AML-193 (cell line): ENCODE data around the gene CPO.
"Not testable (repeated sequence)": the region's sequence is repeated elsewhere in the genome, so short reads cannot be mapped to it uniquely, and the experiment has no call there.

Source experiments
- DNase-seq, 2 experiments: peaks; one replicate each; lab custom pipeline; 2025; lab: John Stamatoyannopoulos, UW

CPO gene

DNA sequence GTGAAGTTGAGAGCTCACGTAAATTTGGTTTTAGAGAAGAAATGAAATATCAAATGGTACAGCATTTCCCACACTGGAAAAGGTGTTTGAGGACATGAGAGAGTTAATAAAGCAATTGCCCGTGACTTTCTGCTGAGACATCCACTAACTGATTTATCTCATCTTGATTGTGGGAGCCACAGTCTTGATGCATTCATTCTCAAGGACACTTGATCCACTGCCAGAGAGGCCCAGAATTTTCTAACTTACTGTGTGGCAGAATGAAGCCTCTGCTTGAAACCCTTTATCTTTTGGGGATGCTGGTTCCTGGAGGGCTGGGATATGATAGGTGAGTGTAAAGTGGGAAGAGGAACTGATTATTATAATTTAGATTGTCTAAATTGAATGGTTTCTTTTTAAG lies at the start of gene CPO:
Gene CPO (plus strand): TSS at position 179 of the 400 bp plus-strand sequence. CDS start 82 bp downstream, at position 261.
- DNase-seq = no peak

DNA sequence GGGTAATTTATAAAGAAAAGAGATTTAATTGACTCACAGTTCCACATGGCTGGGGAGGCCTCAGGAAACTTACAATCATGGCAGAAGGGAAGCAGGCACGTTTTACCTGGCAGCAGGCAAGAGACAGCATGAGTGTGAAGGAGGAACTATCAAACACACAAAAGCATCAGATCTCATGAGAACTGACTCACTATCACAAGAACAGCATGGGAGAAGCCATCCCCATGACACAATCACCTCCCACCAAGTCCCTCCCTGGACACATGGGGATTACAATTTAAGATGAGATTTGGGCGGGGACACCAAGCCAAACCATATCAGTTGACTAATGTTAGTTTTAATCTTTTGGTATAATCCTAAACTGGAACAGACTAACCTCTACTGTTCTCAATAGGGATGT lies 49.1 kb upstream of the CPO start:
- no peak for DNase-seq

GRCh38 chr2:206890926-206891325 lies 48.4 kb upstream of the CPO start:
- DNase-seq = no peak

DNA sequence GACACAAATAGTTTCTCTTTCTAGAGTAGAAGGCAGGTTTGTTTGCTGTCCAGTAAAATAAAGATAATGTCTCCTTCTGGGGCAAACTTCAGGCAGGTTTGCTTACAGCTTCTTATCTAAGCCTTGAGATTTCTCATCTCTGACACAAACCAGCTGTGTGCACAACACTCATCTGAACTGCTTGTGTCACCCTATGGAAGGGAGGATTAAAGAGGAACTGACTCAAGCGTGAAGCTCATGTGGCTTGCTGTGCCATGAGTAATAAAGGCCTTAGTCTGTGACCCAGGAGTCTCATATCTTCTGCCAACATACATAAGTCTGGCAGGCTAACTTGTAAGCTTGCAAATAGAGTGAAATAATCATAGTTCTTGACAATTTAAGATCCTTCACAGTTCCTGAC lies 24.2 kb upstream of the CPO start:
- peak; percentile 57 to 80 for DNase-seq

DNA sequence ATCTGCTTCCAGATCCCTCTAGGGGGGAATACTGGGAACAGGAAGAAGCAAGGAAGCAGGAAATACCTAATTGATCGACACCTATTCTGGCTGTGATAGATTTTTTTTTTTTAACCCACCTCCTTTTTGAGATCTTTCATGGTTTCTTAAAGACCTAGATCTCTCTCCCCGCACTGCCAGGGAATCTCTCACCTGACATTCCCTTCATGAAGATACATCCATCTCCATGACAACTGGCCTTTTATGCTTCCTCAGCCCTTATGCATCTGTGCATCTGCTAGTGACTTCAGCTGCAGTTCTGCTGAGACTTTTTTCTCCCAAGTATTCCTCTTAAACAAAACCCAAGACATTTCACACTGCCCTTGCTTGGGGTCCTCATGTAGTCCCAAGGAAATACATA lies 21.1 kb upstream of the CPO start:
- no peak for DNase-seq

DNA sequence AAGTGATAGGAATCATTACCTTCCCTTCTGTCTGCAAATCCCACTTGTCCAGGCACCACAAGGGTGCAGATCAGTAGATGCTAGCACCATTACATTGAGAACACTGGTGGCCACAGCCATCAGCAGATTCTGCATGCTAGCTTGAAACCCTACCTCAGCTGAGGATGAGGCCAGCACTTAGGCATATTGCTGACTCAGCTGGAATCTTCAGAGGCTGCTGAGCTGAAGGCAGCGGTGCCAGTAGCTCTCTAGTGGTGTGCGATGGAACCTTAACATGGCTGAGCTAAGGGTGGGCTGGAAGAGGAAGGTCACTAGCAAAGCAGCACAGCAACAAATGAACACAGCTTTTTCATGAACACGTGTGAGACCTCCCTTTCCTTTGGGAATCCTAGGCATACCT lies 19.0 kb upstream of the CPO start:
- DNase-seq = no peak

GRCh38 chr2:206920951-206921350 lies 18.4 kb upstream of the CPO start:
- DNase-seq = no peak

GRCh38 chr2:206921529-206921928 lies 17.8 kb upstream of the CPO start:
- no peak for DNase-seq

DNA sequence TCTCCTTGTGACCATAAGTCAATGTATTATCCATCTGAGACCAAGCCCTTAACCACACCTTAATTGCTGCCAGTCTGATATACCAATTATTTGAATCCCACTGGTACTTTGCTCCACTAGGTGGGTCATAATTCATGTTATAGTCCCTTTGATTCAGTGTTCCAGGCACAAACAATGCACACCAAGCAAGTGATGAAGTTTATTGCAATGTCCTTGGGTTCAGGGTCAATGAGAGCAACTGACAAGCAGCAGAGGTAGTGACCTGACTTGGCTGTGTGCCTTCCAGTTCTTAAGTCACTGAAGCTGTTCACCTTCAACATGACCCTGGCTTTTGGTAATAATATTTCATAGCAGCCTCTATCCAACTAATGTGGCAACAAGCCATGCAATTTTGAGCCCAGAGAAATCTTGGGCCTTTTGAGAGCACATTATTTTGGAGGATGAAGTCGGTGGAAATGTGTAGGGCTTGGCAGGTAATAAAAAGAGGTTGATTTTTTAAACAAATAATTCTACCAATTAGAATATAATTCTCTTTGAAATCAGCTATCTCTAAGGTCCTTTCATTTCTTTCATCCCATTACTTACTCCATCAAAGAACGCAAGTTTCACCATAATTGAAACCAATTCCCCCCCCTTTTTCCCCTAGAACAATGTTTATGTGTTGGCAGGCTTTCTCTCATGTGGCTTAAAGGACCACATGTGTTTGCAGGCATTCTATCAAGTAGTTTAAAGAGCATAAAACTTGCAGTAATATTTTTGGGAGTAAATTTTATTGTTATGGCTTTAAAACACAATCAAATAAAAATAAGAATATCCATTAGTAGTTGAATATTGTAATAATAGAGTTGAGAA lies 3.1 kb upstream of the CPO start:
- DNase-seq = no peak

DNA sequence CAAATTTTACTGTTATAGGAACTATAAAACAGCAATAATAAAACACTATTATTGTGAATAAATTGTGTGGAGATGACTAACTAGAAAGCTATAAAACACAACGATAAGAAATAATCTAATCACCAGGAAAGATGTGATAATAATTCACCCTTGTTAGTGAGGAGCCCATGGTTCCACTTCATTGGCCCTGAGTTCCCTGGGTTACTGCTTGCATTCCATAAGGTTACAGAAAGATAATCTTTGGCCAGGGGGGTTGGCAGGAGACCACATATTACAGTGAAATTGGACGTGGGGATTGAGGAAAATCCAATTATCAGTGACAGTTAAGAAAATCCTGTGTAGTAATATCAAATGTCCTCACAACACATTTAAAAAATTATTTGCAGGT lies 2.5 kb upstream of the CPO start:
- no peak for DNase-seq

GRCh38 chr2:206937555-206937954 lies 1.8 kb upstream of the CPO start:
- no peak for DNase-seq

DNA sequence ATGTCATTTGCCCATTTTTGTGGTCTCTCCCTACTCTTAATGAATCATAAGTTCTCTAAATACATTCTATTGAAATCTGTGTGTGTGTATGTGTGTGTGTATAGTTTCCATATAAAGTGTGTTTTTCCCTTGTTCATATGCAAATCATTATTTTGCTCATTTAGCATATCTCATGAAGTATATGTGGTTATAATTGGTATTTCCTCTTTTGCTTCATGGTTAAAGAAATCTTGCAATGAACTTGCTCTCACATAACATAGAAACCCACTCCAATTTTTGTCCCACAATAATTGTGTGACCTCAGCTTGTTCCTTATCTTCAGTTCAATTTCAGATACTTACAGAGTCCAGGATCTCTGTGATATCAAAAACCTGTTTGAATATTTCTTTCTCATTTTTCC lies 1.2 kb downstream of the CPO start:
- peak; percentile 1 to 19 for DNase-seq

DNA sequence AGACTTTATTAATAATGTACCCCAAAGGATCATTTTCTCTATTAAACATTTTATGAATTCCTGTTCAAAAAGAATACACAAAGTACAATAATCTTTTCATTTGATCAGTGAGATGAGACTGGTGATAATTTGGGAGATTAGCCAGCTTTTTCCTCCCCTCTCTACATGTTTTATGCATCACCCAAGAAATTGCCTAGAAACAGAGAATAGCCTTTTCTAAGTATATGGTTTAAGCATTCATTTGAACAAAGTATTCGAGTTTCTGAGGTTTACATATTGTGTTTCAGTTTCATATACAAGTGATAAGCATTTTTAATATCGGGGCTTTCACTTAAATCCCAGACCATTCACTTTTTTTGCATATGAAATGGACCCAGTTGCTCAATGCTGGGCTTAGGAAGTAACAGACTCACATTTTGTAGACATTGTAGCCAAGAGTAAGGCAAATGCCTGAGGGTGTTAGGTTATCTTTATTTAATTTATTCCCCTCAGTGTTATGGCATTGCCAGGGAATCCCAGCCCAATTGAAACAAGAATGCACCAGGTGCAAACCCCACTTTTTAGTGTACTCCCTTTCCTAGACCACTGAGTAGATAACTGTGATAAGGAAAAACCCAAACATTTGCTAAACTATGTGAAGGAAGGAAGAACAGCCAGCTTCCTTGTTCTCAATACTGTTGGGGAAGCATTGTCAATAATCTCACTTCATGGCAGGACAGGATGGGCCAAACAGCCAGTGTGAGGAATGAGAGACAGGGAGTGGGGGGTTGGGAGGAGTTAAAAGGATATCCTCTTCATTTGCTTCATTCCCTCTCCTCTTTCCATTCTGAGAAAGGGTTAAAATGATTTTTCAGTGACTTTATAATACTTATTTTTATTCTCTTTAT lies 3.5 kb downstream of the CPO start:
- no peak for DNase-seq

- DNase-seq = not testable (repeated sequence)
Observed at GRCh38 chr2:206953404-206953803, 14.1 kb downstream of the CPO start.

DNA sequence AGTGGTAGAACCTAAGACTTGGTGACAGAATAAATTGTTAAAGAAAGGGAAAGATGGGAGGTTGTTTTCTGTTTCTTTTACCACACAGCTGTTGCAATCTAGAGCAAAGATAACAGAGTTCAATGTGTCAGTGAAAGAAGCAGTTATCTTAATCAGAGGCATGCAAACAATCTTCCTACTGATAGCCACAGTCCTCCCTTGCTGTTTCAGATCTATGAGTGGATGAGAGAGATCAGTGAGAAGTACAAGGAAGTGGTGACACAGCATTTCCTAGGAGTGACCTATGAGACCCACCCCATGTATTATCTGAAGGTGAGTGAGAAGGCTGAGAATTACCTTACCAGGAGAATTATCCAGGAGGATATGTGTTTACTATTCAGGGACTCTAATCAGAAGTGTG lies 15.9 kb downstream of the CPO start:
- DNase-seq = no peak

DNA sequence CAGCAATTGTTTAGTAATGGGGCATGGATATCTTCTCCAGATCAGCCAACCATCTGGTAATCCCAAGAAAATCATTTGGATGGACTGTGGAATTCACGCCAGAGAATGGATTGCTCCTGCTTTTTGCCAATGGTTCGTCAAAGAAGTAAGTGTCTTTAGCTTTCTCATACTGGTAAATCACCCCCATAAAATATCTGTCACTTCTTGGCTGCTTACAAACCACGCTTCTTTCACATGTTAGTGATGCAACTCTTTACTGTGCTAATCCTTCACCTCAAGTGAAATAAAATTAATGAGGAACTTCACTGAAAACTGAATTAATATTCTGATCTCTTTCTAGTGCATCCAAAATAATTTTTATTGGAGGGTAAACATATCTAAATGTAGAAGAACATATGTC lies 18.9 kb downstream of the CPO start:
- peak; percentile 26 to 38 for DNase-seq

DNA sequence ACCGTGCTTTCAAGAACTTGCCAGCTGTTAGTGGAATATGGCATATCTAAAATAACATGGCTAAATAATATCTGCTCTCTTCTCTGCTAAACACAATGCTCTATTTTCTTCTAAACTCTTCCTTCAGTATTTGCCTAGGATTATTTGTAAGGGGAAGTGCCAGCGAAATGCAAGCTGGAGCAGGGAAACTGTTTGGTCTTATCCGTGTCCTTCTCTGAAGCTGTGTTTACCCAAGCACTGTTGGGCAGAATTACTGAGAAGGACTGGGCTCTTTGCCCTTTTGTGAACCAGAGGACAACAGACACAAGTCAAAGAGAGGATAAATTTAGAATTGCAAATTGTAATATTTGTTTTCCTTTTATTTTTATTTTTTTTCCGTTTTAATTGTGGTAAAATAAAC lies 23.6 kb downstream of the CPO start:
- no peak for DNase-seq

GRCh38 chr2:206968134-206969086 lies 29.1 kb downstream of the CPO start:
- DNase-seq = no peak

DNA sequence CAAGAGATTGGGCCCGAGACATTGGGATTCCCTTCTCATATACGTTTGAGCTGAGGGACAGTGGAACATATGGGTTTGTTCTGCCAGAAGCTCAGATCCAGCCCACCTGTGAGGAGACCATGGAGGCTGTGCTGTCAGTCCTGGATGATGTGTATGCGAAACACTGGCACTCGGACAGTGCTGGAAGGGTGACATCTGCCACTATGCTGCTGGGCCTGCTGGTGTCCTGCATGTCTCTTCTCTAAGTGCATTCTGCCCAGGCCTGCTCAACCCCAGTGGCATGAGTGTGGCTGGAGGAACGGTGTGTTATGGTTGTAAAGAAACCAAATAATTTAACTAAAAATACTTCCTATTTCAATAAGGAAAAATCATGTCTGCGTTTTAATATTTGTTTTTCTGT lies 29.9 kb downstream of the CPO start:
- DNase-seq = no peak

- DNase-seq = peak; percentile 23 to 41
Observed at GRCh38 chr2:206970589-206971360, 31.5 kb downstream of the CPO start.

- DNase-seq = no peak
Observed at GRCh38 chr2:206971805-206972204, 32.5 kb downstream of the CPO start.
